ENCODE data around the gene HNF1A. TPM values are rescaled to one million over a fixed set of nuclear protein-coding genes. Genes with fewer than 3 reads are reported as not detected.

Gene HNF1A
- total RNA-seq, 4 donors from 2014 or later, result 11.8 TPM; not detected in 3

DNA sequence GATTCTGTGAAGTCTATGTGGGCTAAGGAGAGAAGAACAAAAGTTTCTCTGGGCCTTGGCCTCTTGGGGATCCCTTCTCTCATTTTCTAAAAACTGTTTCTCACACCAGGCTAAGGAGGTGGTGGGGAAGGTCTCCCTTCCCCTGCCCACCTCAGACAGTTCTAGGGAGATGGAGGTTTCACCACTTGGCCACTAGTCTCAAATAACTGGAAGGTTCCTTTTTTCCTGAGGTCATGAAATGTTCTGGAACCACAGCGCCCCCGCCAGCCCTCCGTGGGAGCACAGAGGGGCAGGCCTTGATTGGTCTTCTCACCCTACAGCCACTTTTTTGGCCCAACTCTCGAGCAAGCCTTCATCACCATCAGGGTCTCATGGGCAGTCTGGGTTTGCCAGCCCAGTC is 25.3 kb downstream of the HNF1A start:
- intact Hi-C loops (cut with DNase I; ENCODE audit: low total_unique reads), result no loop called here
- TF ChIP-seq, protein P1, sequence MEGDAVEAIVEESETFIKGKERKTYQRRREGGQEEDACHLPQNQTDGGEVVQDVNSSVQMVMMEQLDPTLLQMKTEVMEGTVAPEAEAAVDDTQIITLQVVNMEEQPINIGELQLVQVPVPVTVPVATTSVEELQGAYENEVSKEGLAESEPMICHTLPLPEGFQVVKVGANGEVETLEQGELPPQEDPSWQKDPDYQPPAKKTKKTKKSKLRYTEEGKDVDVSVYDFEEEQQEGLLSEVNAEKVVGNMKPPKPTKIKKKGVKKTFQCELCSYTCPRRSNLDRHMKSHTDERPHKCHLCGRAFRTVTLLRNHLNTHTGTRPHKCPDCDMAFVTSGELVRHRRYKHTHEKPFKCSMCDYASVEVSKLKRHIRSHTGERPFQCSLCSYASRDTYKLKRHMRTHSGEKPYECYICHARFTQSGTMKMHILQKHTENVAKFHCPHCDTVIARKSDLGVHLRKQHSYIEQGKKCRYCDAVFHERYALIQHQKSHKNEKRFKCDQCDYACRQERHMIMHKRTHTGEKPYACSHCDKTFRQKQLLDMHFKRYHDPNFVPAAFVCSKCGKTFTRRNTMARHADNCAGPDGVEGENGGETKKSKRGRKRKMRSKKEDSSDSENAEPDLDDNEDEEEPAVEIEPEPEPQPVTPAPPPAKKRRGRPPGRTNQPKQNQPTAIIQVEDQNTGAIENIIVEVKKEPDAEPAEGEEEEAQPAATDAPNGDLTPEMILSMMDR (IDR thresholded peaks at IDR 0.05), result no peak
- no peak for TF ChIP-seq POLR2A (IDR thresholded peaks at IDR 0.05)
- Histone ChIP-seq H3K36me3 (no peaks in the 10 kb centered on the region), H3K4me1 (no peaks in the 10 kb centered on the region), H3K9me3 (no peaks in the 10 kb centered on the region), H3K4me3 (no peak overlapping the region), H3K27me3 (no peaks in the 10 kb centered on the region), H3K27ac (no peak overlapping the region)
- no peak for DNase-seq

DNA sequence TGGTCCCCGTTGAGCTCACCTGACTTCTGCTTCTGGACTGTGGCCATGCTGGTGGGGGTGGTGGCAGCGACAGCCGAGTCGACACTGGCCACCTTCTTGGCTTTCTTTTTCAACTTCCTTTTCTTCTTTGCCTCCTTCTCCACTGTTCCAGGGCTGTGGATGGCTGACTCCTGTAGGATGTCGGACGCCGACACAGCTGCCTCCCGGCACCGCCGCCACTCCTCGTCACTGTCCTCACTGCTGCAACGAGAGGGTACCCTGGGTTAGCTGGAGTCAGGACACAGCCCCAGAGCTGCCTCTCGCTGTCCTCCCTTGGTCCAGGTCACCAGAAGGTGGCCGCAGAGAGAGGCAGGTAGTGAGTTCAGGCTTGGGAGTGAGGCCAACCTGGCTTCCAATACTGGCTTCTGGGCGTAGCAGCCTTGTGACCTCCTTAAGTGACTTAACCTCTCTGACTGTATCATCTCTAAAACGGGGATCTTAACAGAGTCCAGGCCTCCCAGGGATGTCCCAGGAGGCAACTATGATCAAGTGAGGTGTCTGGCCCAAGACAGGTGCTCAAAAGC is 26.0 kb downstream of the HNF1A start:
- H3K4me3 ChIP-seq, result no peak overlapping the region
- no peaks in the 10 kb centered on the region for H3K36me3 ChIP-seq
- H3K4me1 ChIP-seq, result no peaks in the 10 kb centered on the region
- no peak overlapping the region for H3K27ac ChIP-seq
- H3K9me3 ChIP-seq, result no peaks in the 10 kb centered on the region
- no peaks in the 10 kb centered on the region for H3K27me3 ChIP-seq
- intact Hi-C loops (cut with DNase I; ENCODE audit: low total_unique reads), result no loop called here
- TF ChIP-seq, protein P1 (IDR thresholded peaks at IDR 0.05), result no peak
- TF ChIP-seq POLR2A (IDR thresholded peaks at IDR 0.05), result no peak
- DNase-seq, result no peak

DNA sequence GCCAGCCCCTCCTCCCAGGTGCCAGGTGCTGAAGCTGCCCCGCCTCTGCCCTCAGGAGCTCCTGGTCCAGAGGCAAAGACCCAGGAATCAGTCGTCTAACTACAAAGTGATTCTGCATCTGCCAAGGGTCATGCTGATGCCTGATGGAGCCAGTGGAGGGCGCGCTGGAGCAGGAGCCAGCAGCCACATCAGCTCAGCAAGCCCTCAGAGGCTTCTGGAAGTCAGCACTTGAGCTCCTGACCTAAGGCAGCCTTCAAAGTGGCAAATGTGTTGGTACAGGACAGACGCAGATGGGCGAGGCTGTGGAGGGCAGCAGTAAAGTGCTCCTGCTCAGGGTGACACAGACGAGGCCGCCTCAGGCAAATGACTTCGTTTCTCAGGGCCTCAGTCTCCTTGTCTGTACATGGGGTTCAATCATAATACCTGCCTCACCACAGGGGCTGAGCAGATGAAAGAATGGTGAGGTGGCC is 27.0 kb downstream of the HNF1A start:
- no peaks in the 10 kb centered on the region for H3K4me1 ChIP-seq
- H3K4me3 ChIP-seq, result no peak overlapping the region
- intact Hi-C loops (cut with DNase I; ENCODE audit: low total_unique reads), result no loop called here
- H3K9me3 ChIP-seq, result no peaks in the 10 kb centered on the region
- no peaks in the 10 kb centered on the region for H3K36me3 ChIP-seq
- TF ChIP-seq, protein P1 (IDR thresholded peaks at IDR 0.05), result no peak
- TF ChIP-seq POLR2A (IDR thresholded peaks at IDR 0.05), result no peak
- H3K27me3 ChIP-seq, result no peaks in the 10 kb centered on the region
- H3K27ac ChIP-seq, result no peak overlapping the region
- no peak for DNase-seq

DNA sequence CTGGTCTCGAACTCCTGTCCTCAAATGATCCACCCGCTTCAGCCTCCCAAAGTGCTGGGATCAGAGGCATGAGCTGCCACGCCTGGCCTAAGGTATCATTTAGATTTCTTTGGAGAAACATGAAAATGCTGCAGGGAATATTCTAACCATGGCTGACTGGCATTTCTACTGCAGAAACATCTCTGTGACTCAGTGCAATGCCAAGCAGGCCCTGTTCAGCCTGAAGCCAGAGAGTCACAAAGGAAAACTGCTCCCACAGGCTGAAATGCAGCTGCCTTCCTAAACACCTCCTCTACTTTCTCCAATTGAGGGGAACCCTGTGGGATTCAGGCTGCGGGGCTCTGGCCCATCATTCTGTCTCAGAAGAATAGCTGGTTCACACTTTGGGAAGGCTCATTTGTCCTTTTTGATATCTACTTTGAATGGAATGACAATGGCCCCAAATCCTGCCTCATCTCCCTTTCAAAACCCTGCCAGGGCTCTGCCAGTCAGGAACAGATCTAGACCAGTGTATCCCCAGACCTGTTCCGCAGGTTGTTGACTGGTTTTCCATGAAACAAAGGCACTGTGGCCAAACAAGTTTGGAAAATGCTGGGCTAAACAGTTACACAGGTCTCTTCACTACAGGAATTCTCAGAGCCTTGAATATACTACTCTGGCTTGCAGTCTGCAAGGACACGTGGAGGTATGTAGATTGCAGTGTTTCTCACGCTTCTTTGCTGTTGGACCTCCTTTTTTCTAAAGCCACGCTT is 30.2 kb downstream of the HNF1A start:
- Histone ChIP-seq H3K27me3 (no peaks in the 10 kb centered on the region), H3K4me3 (no peak overlapping the region), H3K36me3 (no peaks in the 10 kb centered on the region), H3K27ac (no peak overlapping the region), H3K9me3 (no peaks in the 10 kb centered on the region), H3K4me1 (no peaks in the 10 kb centered on the region)
- DNase-seq, result no peak
- TF ChIP-seq POLR2A (IDR thresholded peaks at IDR 0.05), result no peak
- TF ChIP-seq, protein P1 (IDR thresholded peaks at IDR 0.05), result no peak
- intact Hi-C loops (cut with DNase I; ENCODE audit: low total_unique reads), result no loop called here

DNA sequence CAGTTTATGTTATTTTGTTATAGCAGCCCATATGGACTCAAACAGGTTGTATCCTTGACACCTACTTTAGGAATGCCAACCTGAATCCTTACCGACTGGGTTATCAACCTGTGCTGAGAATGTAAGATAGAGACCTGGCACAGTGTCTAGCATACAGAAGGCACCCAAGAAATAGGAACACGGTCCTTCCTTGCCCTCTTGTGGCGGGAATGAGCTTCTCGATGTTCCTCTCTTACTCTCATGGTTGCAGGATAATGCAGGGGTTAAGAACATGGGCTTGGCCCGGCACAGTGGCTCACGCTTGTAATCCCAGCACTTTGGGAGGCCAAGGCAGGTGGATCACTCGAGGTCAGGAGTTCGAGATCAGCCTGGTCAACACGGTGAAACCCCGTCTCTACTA is 31.4 kb downstream of the HNF1A start:
- Histone ChIP-seq H3K27me3 (no peaks in the 10 kb centered on the region), H3K4me1 (no peaks in the 10 kb centered on the region), H3K9me3 (no peaks in the 10 kb centered on the region), H3K27ac (no peak overlapping the region), H3K4me3 (no peak overlapping the region), H3K36me3 (no peaks in the 10 kb centered on the region)
- intact Hi-C loops (cut with DNase I; ENCODE audit: low total_unique reads), result no loop called here
- DNase-seq, result no peak
- TF ChIP-seq, protein P1 (IDR thresholded peaks at IDR 0.05), result no peak
- no peak for TF ChIP-seq POLR2A (IDR thresholded peaks at IDR 0.05)

Data from uterus (tissue), 4 donors.